ENCODE data around the gene MYBPC1.

Gene MYBPC1

DNA sequence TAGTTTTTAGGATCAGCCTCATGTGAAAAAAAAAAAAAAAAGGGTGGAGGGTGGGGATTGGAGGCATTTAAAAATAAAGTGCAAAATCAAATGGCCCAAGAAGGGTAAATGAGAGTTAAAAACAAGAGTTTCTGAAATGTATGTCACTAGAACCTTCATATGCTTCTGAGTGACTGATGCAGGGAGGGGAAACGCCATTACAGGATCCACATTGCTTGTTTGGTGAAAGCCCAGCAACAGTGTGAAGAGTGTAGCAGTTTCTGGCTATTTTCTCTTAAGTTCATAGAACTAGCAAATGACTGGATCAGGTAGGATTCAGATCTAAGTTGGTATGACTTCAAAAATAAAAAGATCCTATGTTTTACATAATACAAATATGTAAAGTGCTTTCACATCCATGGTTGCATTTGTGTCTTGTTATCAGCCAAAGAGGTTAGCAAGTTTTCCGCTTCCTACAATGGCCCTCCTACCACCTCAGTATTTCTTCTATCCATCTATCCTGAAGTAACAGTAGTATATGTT lies 105.6 kb downstream of the MYBPC1 start:
- no peak overlapping the region for H3K4me3 ChIP-seq (ENCODE audit: low read depth, low read length)
- H3K9me3 ChIP-seq (ENCODE audit: control insufficient read depth, insufficient read depth, low read depth, low read length), result no peaks in the 10 kb centered on the region
- no peak overlapping the region for H3K27ac ChIP-seq (ENCODE audit: extremely low read depth, low read depth, low read length)
- CTCF ChIA-PET, result interaction anchor here (1.2 kb wide), 1 partner anchor 24 kb away, joined by 4 read pairs; no protein-coding TSS in a partner anchor
- TF ChIP-seq ZSCAN23 (tag by site-specific recombination; IDR thresholded peaks at IDR 0.05) (no peak), PRDM1 (tag by site-specific recombination; IDR thresholded peaks at IDR 0.05) (peak; percentile 72), ZNF549 (tag by site-specific recombination; IDR thresholded peaks at IDR 0.05) (no peak)
- POLR2A ChIA-PET, result interaction anchor here (0.7 kb wide), 1 partner anchor 203 kb away, joined by 3 read pairs; no protein-coding TSS in a partner anchor
- peaks cover 8% of the 10 kb centered on the region for H3K4me1 ChIP-seq (ENCODE audit: control insufficient read depth, insufficient read depth, low read length)
- H3K36me3 ChIP-seq (ENCODE audit: control insufficient read depth in 2 of 2, insufficient read depth in 1 of 2, low read length in 2 of 2), result no peaks in the 10 kb centered on the region

GRCh38 chr12:101703487-101703886 lies 108.7 kb downstream of the MYBPC1 start:
- TF ChIP-seq ZNF404 (tag by site-specific recombination; IDR thresholded peaks at IDR 0.05), result no peak
- CTCF ChIA-PET, result no interaction called here
- H3K4me3 ChIP-seq (ENCODE audit: low read depth, low read length), result no peak overlapping the region

GRCh38 chr12:101706403-101706802 lies 111.6 kb downstream of the MYBPC1 start:
- H3K4me1 ChIP-seq (ENCODE audit: control insufficient read depth, insufficient read depth, low read length), result peaks cover 15% of the 10 kb centered on the region
- POLR2A ChIA-PET, result no interaction called here
- no peaks in the 10 kb centered on the region for H3K9me3 ChIP-seq (ENCODE audit: control insufficient read depth, insufficient read depth, low read depth, low read length)
- CTCF ChIA-PET, result interaction anchor here (0.7 to 1.0 kb wide), 2 partner anchors 52 to 135 kb away, joined by 3 to 4 read pairs; no protein-coding TSS in a partner anchor
- no peak for TF ChIP-seq ZNF10 (tag by site-specific recombination; IDR thresholded peaks at IDR 0.05)
- no peak for TF ChIP-seq EGR2 (tag by site-specific recombination; IDR thresholded peaks at IDR 0.05; ENCODE audit: low read depth)
- TF ChIP-seq ZNF785 (tag by site-specific recombination; IDR thresholded peaks at IDR 0.05), result no peak
- no peak for TF ChIP-seq ZNF138 (tag by site-specific recombination; IDR thresholded peaks at IDR 0.05; ENCODE audit: borderline replicate concordance)
- no peak for TF ChIP-seq BCL11A (tag by site-specific recombination; IDR thresholded peaks at IDR 0.05; ENCODE audit: low read depth)
- TF ChIP-seq ZNF341 (tag by site-specific recombination; IDR thresholded peaks at IDR 0.05; ENCODE audit: low read depth), result no peak
- TF ChIP-seq ZNF548 (tag by site-specific recombination; IDR thresholded peaks at IDR 0.05), result no peak
- TF ChIP-seq OSR2 (tag by site-specific recombination; IDR thresholded peaks at IDR 0.05), result no peak
- no peak overlapping the region for H3K4me3 ChIP-seq (ENCODE audit: low read depth, low read length)
- no peak overlapping the region for H3K27ac ChIP-seq (ENCODE audit: extremely low read depth, low read depth, low read length)
- no peaks in the 10 kb centered on the region for H3K36me3 ChIP-seq (ENCODE audit: control insufficient read depth in 2 of 2, insufficient read depth in 1 of 2, low read length in 2 of 2)

More at GRCh38 chr12:101703487-101703886, 108.7 kb downstream of the MYBPC1 start:
- Histone ChIP-seq H3K27ac (ENCODE audit: extremely low read depth, low read depth, low read length) (no peak overlapping the region), H3K36me3 (ENCODE audit: control insufficient read depth in 2 of 2, insufficient read depth in 1 of 2, low read length in 2 of 2) (no peaks in the 10 kb centered on the region), H3K4me1 (ENCODE audit: control insufficient read depth, insufficient read depth, low read length) (peaks cover 19% of the 10 kb centered on the region), H3K9me3 (ENCODE audit: control insufficient read depth, insufficient read depth, low read depth, low read length) (no peaks in the 10 kb centered on the region)
- POLR2A ChIA-PET, result no interaction called here

- no peak overlapping the region for H3K27ac ChIP-seq (ENCODE audit: extremely low read depth, low read depth, low read length)
- ChIA-PET POLR2A (interaction anchor here (0.8 kb wide), 1 partner anchor 9 kb away, joined by 3 read pairs; no protein-coding TSS in a partner anchor), CTCF (no interaction called here)
- no peaks in the 10 kb centered on the region for H3K36me3 ChIP-seq (ENCODE audit: control insufficient read depth in 2 of 2, insufficient read depth in 1 of 2, low read length in 2 of 2)
- H3K4me1 ChIP-seq (ENCODE audit: control insufficient read depth, insufficient read depth, low read length), result peaks cover 11% of the 10 kb centered on the region
- H3K9me3 ChIP-seq (ENCODE audit: control insufficient read depth, insufficient read depth, low read depth, low read length), result no peaks in the 10 kb centered on the region
- H3K4me3 ChIP-seq (ENCODE audit: low read depth, low read length), result no peak overlapping the region
- TF ChIP-seq ZBTB17 (tag by site-specific recombination; IDR thresholded peaks at IDR 0.05) (no peak), HOXD13 (CRISPR knock-in tag; IDR thresholded peaks at IDR 0.05; ENCODE audit: borderline replicate concordance) (no peak), ZNF600 (tag by site-specific recombination; IDR thresholded peaks at IDR 0.05) (peak; percentile 58), ZNF335 (tag by site-specific recombination; conservative IDR thresholded peaks at IDR 0.05) (no peak), ZFHX2 (tag by site-specific recombination; conservative IDR thresholded peaks at IDR 0.05) (peak; percentile 94), ZEB2 (tag by site-specific recombination; IDR thresholded peaks at IDR 0.05) (no peak), ZNF23 (tag by site-specific recombination; IDR thresholded peaks at IDR 0.05; ENCODE audit: borderline replicate concordance) (no peak), ZNF157 (tag by site-specific recombination; IDR thresholded peaks at IDR 0.05) (no peak), SP3 (tag by site-specific recombination; IDR thresholded peaks at IDR 0.05) (no peak), ZNF560 (tag by site-specific recombination; IDR thresholded peaks at IDR 0.05; ENCODE audit: borderline replicate concordance) (no peak), ZBTB1 (tag by site-specific recombination; IDR thresholded peaks at IDR 0.05) (no peak)
- TF ChIP-seq, protein P1, sequence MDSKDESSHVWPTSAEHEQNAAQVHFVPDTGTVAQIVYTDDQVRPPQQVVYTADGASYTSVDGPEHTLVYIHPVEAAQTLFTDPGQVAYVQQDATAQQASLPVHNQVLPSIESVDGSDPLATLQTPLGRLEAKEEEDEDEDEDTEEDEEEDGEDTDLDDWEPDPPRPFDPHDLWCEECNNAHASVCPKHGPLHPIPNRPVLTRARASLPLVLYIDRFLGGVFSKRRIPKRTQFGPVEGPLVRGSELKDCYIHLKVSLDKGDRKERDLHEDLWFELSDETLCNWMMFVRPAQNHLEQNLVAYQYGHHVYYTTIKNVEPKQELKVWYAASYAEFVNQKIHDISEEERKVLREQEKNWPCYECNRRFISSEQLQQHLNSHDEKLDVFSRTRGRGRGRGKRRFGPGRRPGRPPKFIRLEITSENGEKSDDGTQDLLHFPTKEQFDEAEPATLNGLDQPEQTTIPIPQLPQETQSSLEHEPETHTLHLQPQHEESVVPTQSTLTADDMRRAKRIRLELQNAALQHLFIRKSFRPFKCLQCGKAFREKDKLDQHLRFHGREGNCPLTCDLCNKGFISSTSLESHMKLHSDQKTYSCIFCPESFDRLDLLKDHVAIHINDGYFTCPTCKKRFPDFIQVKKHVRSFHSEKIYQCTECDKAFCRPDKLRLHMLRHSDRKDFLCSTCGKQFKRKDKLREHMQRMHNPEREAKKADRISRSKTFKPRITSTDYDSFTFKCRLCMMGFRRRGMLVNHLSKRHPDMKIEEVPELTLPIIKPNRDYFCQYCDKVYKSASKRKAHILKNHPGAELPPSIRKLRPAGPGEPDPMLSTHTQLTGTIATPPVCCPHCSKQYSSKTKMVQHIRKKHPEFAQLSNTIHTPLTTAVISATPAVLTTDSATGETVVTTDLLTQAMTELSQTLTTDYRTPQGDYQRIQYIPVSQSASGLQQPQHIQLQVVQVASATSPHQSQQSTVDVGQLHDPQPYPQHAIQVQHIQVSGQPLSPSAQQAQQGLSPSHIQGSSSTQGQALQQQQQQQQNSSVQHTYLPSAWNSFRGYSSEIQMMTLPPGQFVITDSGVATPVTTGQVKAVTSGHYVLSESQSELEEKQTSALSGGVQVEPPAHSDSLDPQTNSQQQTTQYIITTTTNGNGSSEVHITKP (tag by site-specific recombination; IDR thresholded peaks at IDR 0.05), result peak; percentile 37
- TF ChIP-seq, protein P2, sequence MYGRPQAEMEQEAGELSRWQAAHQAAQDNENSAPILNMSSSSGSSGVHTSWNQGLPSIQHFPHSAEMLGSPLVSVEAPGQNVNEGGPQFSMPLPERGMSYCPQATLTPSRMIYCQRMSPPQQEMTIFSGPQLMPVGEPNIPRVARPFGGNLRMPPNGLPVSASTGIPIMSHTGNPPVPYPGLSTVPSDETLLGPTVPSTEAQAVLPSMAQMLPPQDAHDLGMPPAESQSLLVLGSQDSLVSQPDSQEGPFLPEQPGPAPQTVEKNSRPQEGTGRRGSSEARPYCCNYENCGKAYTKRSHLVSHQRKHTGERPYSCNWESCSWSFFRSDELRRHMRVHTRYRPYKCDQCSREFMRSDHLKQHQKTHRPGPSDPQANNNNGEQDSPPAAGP (tag by site-specific recombination; IDR thresholded peaks at IDR 0.05), result peak; percentile 69
Observed at GRCh38 chr12:101707131-101707782, 112.5 kb downstream of the MYBPC1 start.

Data from HEK293 (cell line).